ENCODE measurements around the gene KIF2B.

DNA sequence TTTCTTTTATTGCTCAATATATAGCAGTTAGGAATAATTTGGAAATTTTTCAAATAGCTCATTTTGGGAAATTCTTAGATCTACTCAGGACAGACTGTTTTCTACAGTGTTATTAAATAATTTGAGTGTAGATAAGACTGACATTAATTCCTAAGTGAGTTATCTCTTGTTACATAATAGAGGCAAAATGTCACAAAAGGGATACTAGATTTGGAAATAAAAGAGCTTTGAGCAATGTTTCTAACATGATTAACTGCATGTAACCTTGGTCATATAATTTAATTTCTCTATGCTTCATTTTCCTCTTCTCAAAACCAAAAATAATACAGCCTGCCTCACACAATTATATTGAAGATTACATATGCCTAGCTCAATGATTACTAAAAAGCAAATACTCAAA, 16.3 kb upstream of the KIF2B start:
- TF ChIP-seq, protein P1, sequence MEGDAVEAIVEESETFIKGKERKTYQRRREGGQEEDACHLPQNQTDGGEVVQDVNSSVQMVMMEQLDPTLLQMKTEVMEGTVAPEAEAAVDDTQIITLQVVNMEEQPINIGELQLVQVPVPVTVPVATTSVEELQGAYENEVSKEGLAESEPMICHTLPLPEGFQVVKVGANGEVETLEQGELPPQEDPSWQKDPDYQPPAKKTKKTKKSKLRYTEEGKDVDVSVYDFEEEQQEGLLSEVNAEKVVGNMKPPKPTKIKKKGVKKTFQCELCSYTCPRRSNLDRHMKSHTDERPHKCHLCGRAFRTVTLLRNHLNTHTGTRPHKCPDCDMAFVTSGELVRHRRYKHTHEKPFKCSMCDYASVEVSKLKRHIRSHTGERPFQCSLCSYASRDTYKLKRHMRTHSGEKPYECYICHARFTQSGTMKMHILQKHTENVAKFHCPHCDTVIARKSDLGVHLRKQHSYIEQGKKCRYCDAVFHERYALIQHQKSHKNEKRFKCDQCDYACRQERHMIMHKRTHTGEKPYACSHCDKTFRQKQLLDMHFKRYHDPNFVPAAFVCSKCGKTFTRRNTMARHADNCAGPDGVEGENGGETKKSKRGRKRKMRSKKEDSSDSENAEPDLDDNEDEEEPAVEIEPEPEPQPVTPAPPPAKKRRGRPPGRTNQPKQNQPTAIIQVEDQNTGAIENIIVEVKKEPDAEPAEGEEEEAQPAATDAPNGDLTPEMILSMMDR (IDR thresholded peaks at IDR 0.05; ENCODE audit: low read depth, low read length) = no peak
- no peak for TF ChIP-seq POLR2A (IDR thresholded peaks at IDR 0.05; ENCODE audit: extremely low read depth, insufficient read length)
- TF ChIP-seq, protein P2, sequence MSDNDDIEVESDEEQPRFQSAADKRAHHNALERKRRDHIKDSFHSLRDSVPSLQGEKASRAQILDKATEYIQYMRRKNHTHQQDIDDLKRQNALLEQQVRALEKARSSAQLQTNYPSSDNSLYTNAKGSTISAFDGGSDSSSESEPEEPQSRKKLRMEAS (IDR thresholded peaks at IDR 0.05; ENCODE audit: low read depth, low read length) = no peak
- no peak for TF ChIP-seq MYC (IDR thresholded peaks at IDR 0.05; ENCODE audit: low read depth, low read length)

Measured in NB4 (cell line).